22Rv1 (cell line): ENCODE data around the gene RNF7.

Source experiments
- ZFX ChIP-seq: fragments of 450-650 bp; IDR thresholded peaks from 2 replicates; pipeline ENCODE4 v1.6.1; 2017; ENCODE audit warnings: antibody characterized with exemption, borderline replicate concordance
- TF ChIP-seq, protein P1 (sequence below): fragments of 450-650 bp; IDR thresholded peaks from 2 replicates; pipeline ENCODE4 v1.5.1; 2017; ENCODE audit warnings: mild to moderate bottlenecking

DNA sequence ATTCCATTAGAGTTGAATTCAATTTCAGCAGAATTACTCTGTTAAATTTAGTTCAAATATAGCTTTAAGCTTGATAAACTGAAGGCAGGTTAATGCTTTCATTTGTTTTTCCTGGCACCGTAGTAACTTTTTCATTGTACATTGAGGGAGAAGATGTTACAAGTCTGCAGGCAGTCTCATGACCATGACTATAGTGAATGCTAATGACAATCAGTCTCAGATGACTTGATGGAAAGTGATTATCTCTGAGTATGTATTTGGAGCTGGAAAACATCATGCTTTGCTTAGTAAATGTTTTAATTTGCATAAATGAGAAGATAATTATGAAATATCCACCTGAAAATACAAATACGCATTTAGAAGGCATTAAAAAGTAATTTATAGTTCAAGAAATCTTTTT lies 16.0 kb upstream of the RNF7 start:
- TF ChIP-seq, protein P1, sequence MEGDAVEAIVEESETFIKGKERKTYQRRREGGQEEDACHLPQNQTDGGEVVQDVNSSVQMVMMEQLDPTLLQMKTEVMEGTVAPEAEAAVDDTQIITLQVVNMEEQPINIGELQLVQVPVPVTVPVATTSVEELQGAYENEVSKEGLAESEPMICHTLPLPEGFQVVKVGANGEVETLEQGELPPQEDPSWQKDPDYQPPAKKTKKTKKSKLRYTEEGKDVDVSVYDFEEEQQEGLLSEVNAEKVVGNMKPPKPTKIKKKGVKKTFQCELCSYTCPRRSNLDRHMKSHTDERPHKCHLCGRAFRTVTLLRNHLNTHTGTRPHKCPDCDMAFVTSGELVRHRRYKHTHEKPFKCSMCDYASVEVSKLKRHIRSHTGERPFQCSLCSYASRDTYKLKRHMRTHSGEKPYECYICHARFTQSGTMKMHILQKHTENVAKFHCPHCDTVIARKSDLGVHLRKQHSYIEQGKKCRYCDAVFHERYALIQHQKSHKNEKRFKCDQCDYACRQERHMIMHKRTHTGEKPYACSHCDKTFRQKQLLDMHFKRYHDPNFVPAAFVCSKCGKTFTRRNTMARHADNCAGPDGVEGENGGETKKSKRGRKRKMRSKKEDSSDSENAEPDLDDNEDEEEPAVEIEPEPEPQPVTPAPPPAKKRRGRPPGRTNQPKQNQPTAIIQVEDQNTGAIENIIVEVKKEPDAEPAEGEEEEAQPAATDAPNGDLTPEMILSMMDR = no peak
- no peak for TF ChIP-seq ZFX
